Endothelial cell of umbilical vein (primary cell): ENCODE measurements around the gene TBL2. TPM values are rescaled to one million over a fixed set of nuclear protein-coding genes. Genes with fewer than 3 reads are reported as not detected.

Experiments used
- BruUV-seq: library from RNA; stranded (reverse); fragments of 400-500 nt; replicated peaks from 2 replicates; lab custom pipeline; 2021; lab: Mats Ljungman, UMichigan
- CTCF ChIA-PET: fragments of 300-600, 350-600 bp; sonication (Branson Sonifier 250); formaldehyde crosslinking; loops from one replicate; lab custom pipeline; 2021; ENCODE audit warnings: antibody characterized with exemption, inconsistent platforms; lab: Charles Lee
- POLR2A ChIA-PET: fragments of 300-600, 350-600 bp; sonication (Branson Sonifier 250); formaldehyde crosslinking; loops from one replicate; lab custom pipeline; 2021; ENCODE audit warnings: antibody characterized with exemption, inconsistent platforms; lab: Charles Lee
- DNase-seq: peaks from one replicate; pipeline ENCODE4 v3.0.0-alpha.2; 2011; ENCODE audit warnings: low read depth, low spot score
- FAIRE-seq: peaks from 2 replicates; lab custom pipeline; 2011; peaks lifted over from hg19 to GRCh38; lab: Jason Lieb, UNC
- H2AFZ ChIP-seq: 2 replicates; pipeline ENCODE4 v1.6.0; 2012; ENCODE audit warnings: low read depth, low read length, control low read depth, inconsistent platforms
- H3K27ac ChIP-seq: 2 replicates; pipeline ENCODE4 v1.5.1; 2011; ENCODE audit warnings: low read depth, mild to moderate bottlenecking, control low read depth, low read length, moderate library complexity; ENCODE audit not compliant: insufficient read depth
- H3K27me3 ChIP-seq, 2 experiments: 2 replicates each; pipeline versions ENCODE4 v1.6.0 to v1.6.1; 2011; ENCODE audit warnings: low read length in 2 of 2, mixed read lengths in 1 of 2; ENCODE audit not compliant: control insufficient read depth in 2 of 2, insufficient read depth in 2 of 2
- H3K36me3 ChIP-seq, 2 experiments: 2 replicates in 1 of 2; 3 replicates in 1 of 2; pipeline ENCODE4 v1.5.1; 2011; ENCODE audit warnings: low read length in 2 of 2, mild to moderate bottlenecking in 1 of 2, moderate library complexity in 1 of 2; ENCODE audit not compliant: control insufficient read depth in 2 of 2, insufficient read depth in 2 of 2; ENCODE audit errors: extremely low read depth in 1 of 2
- H3K4me1 ChIP-seq: 3 replicates; pipeline ENCODE4 v1.5.1; 2011; ENCODE audit warnings: mild to moderate bottlenecking, low read length; ENCODE audit not compliant: control insufficient read depth, insufficient read depth; ENCODE audit errors: extremely low read depth
- H3K4me2 ChIP-seq: 2 replicates; pipeline ENCODE4 v1.6.1; 2011; ENCODE audit warnings: low read length, control low read depth, mixed read lengths; ENCODE audit not compliant: insufficient read depth
- H3K4me3 ChIP-seq, 3 experiments: fragments of 200-600 bp in 1 of 3; sonication (generic), shearing (Covaris generic) in 1 of 3; replicated peaks in 1 of 3; 2 replicates each; pipeline ENCODE4 v1.5.1; 2011 to 2016; ENCODE audit warnings: control low read depth in 3 of 3, low read length in 3 of 3, mild to moderate bottlenecking in 2 of 3, inconsistent platforms in 1 of 3, low read depth in 1 of 3, moderate library complexity in 1 of 3; ENCODE audit not compliant: insufficient read depth in 1 of 3
- H3K79me2 ChIP-seq: 2 replicates; pipeline ENCODE4 v1.6.0; 2012; ENCODE audit warnings: low read length, inconsistent platforms; ENCODE audit not compliant: control insufficient read depth, insufficient read depth
- H3K9ac ChIP-seq: replicated peaks from 2 replicates; pipeline ENCODE3; 2011; ENCODE audit warnings: low read length, control low read depth; ENCODE audit not compliant: insufficient read depth; ENCODE audit errors: extremely low read depth
- H3K9me1 ChIP-seq: replicated peaks from 3 replicates; pipeline ENCODE4 v1.6.0; 2011; ENCODE audit warnings: mild to moderate bottlenecking, low read length; ENCODE audit not compliant: control insufficient read depth, insufficient read depth; ENCODE audit errors: extremely low read depth
- H3K9me3 ChIP-seq: replicated peaks from 2 replicates; pipeline ENCODE4 v1.5.1; 2012; ENCODE audit warnings: low read length, inconsistent platforms; ENCODE audit not compliant: control insufficient read depth, insufficient read depth
- H4K20me1 ChIP-seq: replicated peaks from 2 replicates; pipeline ENCODE3; 2011; ENCODE audit warnings: mild to moderate bottlenecking, low read length; ENCODE audit not compliant: control insufficient read depth, insufficient read depth; ENCODE audit errors: extremely low read depth
- CTCF ChIP-seq, 2 donors: IDR thresholded peaks; 1 replicate in 1 of 2; 2 replicates in 1 of 2; pipeline ENCODE4 v1.5.1; 2011; ENCODE audit warnings: low read length in 2 of 2, mild to moderate bottlenecking in 2 of 2, moderate library complexity in 2 of 2, control low read depth in 1 of 2, inconsistent platforms in 1 of 2, low read depth in 1 of 2; ENCODE audit not compliant: insufficient read depth in 1 of 2; ENCODE audit errors: extremely low read depth in 1 of 2
- EZH2 ChIP-seq: IDR thresholded peaks from 2 replicates; pipeline ENCODE4 v1.6.1; 2012; ENCODE audit warnings: borderline replicate concordance, low read depth, mild to moderate bottlenecking, moderate library complexity, low read length, inconsistent platforms; ENCODE audit not compliant: severe bottlenecking
- FOS ChIP-seq: IDR thresholded peaks from 2 replicates; pipeline ENCODE4 v1.6.1; 2011; ENCODE audit warnings: mild to moderate bottlenecking, low read length, moderate library complexity, borderline replicate concordance; ENCODE audit not compliant: insufficient read depth
- GATA2 ChIP-seq: IDR thresholded peaks from 2 replicates; pipeline ENCODE4 v1.7.0; 2011; ENCODE audit warnings: low read depth, mild to moderate bottlenecking, moderate library complexity, mixed read lengths, low read length; ENCODE audit not compliant: insufficient read length, insufficient read depth
- JUN ChIP-seq: IDR thresholded peaks from 2 replicates; pipeline ENCODE4 v1.6.1; 2011; ENCODE audit warnings: borderline replicate concordance, low read depth; ENCODE audit not compliant: insufficient read length, insufficient read depth
- MAX ChIP-seq: IDR thresholded peaks from 2 replicates; pipeline ENCODE4 v1.6.1; 2011; ENCODE audit not compliant: insufficient read depth, insufficient read length
- MYC ChIP-seq: IDR thresholded peaks from one replicate; pipeline ENCODE4 v1.6.1; 2011; ENCODE audit warnings: mild to moderate bottlenecking, low read depth, low read length
- POLR2A ChIP-seq: IDR thresholded peaks from 2 replicates; pipeline ENCODE4 v1.6.1; 2012; ENCODE audit warnings: low read depth, mild to moderate bottlenecking, control low read depth, low read length
- POLR2AphosphoS5 ChIP-seq: IDR thresholded peaks from 2 replicates; pipeline ENCODE4 v1.6.1; 2012; ENCODE audit warnings: low read depth, mild to moderate bottlenecking, control low read depth, low read length, moderate library complexity; ENCODE audit not compliant: insufficient read depth
- dilution Hi-C: fragments of 300-500 bp; cut with MboI; formaldehyde crosslinking; loops from one replicate; pipeline ENCODE4 v1.15.0; 2019; ENCODE audit warnings: low sequenced_read_pairs; ENCODE audit not compliant: extremely low pct_ligation_motif_present
- intact Hi-C: fragments of 100-400 bp; cut with micrococcal nuclease; formaldehyde crosslinking; loops from one replicate; pipeline ENCODE4 v1.10.0; 2022
- polyA plus RNA-seq, 4 experiments: library from polyadenylated mRNA; depleted of rRNA in 3 of 4; stranded (reverse) in 3 of 4; unstranded in 1 of 4; fragments of >200 nt; gene quantifications; 2 replicates each; pipeline versions ENCODE4 v1.2.1 to v1.2.3, GENCODE V29; 2011 to 2012; ENCODE audit warnings: missing spikeins in 1 of 4
- total RNA-seq: library from RNA; stranded (reverse); gene quantifications from 2 replicates; pipeline ENCODE4 v1.2.3, GENCODE V29; 2021

TBL2 gene
- total and polyA plus RNA-seq, 2 donors (not counting 3 experiments of a cell fraction or from before 2014, with no cell fraction given) = 38.6 to 48.4 TPM

- Histone ChIP-seq H3K4me3 (no peak overlapping the region), H4K20me1 (no peaks in the 10 kb centered on the region), H2AFZ (no peak overlapping the region), H3K9me3 (no peaks in the 10 kb centered on the region), H3K9ac (no peak overlapping the region), H3K79me2 (peaks cover 40% of the 10 kb centered on the region), H3K27me3 (no peaks in the 10 kb centered on the region), H3K4me2 (no peak overlapping the region), H3K36me3 (peaks cover 12 to 39% of the 10 kb centered on the region in 2 experiments), H3K9me1 (no peaks in the 10 kb centered on the region), H3K27ac (no peak overlapping the region), H3K4me1 (peaks cover 4% of the 10 kb centered on the region)
- TF ChIP-seq CTCF (IDR thresholded peaks at IDR 0.05; ENCODE audit: extremely low read depth in 1 of 2, insufficient read depth in 1 of 2, low read depth in 1 of 2, low read length in 2 of 2) = no peak
- no peak for TF ChIP-seq GATA2
- TF ChIP-seq EZH2 = no peak
- TF ChIP-seq JUN = no peak
- TF ChIP-seq MYC = no peak
- TF ChIP-seq MAX = no peak
- TF ChIP-seq POLR2AphosphoS5 = no peak
- no peak for TF ChIP-seq FOS
- no peak for TF ChIP-seq POLR2A
- no peak for DNase-seq
- ChIA-PET CTCF (no interaction called here), POLR2A (no interaction called here)
- BruUV-seq = no TSS peak
- dilution Hi-C loops = no loop called here
- intact Hi-C loops = no loop called here
- FAIRE-seq = no peak
Measured at GRCh38 chr7:73573791-73574190, 4.6 kb downstream of the TBL2 start.
